Endodermal cell (in vitro differentiated cells): ENCODE results near the gene FAM209B. TPM values are rescaled to one million over a fixed set of nuclear protein-coding genes. Genes with fewer than 3 reads are reported as not detected.

Experiments
- DNase-seq: peaks from one replicate; pipeline ENCODE4 v3.0.0-alpha.2; 2017
- H3K27ac ChIP-seq: 2 replicates; pipeline ENCODE4 v1.5.1; 2013; ENCODE audit warnings: mild to moderate bottlenecking, low read depth, low read length, moderate library complexity
- H3K27me3 ChIP-seq: 2 replicates; pipeline ENCODE4 v1.6.1; 2013; ENCODE audit warnings: mild to moderate bottlenecking, low read length, moderate library complexity; ENCODE audit not compliant: insufficient read depth, control insufficient read depth, poor library complexity, severe bottlenecking
- H3K36me3 ChIP-seq: 2 replicates; pipeline ENCODE4 v1.7.0; 2013; ENCODE audit warnings: mild to moderate bottlenecking, low read length, moderate library complexity; ENCODE audit not compliant: control insufficient read depth, insufficient read depth
- H3K4me1 ChIP-seq: one replicate; pipeline ENCODE4 v1.7.0; 2013; ENCODE audit warnings: low read length; ENCODE audit not compliant: control insufficient read depth, insufficient read depth
- H3K4me3 ChIP-seq: 2 replicates; pipeline ENCODE4 v1.5.1; 2013; ENCODE audit warnings: mild to moderate bottlenecking, low read length, moderate library complexity
- H3K9ac ChIP-seq: 2 replicates; pipeline ENCODE4 v1.6.1; 2013; ENCODE audit warnings: mild to moderate bottlenecking, low read length, moderate library complexity; ENCODE audit not compliant: poor library complexity, severe bottlenecking; ENCODE audit errors: extremely low read depth
- H3K9me3 ChIP-seq: 2 replicates; pipeline ENCODE4 v1.6.1; 2013; ENCODE audit warnings: mild to moderate bottlenecking, low read length, moderate library complexity; ENCODE audit not compliant: control insufficient read depth
- H3K27ac Mint-ChIP-seq: 2 replicates; pipeline ENCODE4 v1.8.0; 2020; ENCODE audit warnings: mixed read lengths
- H3K27me3 Mint-ChIP-seq: 2 replicates; pipeline ENCODE4 v1.8.0; 2021; ENCODE audit warnings: mild to moderate bottlenecking, mixed read lengths; ENCODE audit not compliant: insufficient read depth
- H3K36me3 Mint-ChIP-seq: 2 replicates; pipeline ENCODE4 v1.8.0; 2020; ENCODE audit warnings: low read depth, mixed read lengths
- H3K4me1 Mint-ChIP-seq: 2 replicates; pipeline ENCODE4 v1.8.0; 2020; ENCODE audit warnings: mixed read lengths
- H3K4me3 Mint-ChIP-seq: 2 replicates; pipeline ENCODE4 v1.8.0; 2020; ENCODE audit warnings: mild to moderate bottlenecking, moderate library complexity, mixed read lengths
- H3K9me3 Mint-ChIP-seq: 2 replicates; pipeline ENCODE4 v1.8.0; 2020; ENCODE audit warnings: mild to moderate bottlenecking, mixed read lengths
- CTCF ChIP-seq: fragments of 200-600 bp; sonication (generic); conservative IDR thresholded peaks from 2 replicates; pipeline ENCODE4 v1.5.0; 2021; ENCODE audit warnings: antibody characterized with exemption, mild to moderate bottlenecking
- WGBS, 2 experiments: methylation state at CpG; one replicate each; pipeline versions ENCODE4 v1.1.5 to v1.1.7; 2013; ENCODE audit warnings: missing lambda C conversion rate in 2 of 2, mixed read lengths in 1 of 2; ENCODE audit not compliant: insufficient coverage in 1 of 2, insufficient read length in 1 of 2; 5-methylcytosine and 5-hydroxymethylcytosine counted together
- total RNA-seq, 2 donors: library from RNA; stranded (reverse); fragmentation: NEBNext Ultra II Directional in 1 of 2; extraction: Animal tissue kit (Norgen Biotek cat#: 25700) in 1 of 2; gene quantifications; 2 replicates in 1 of 2; 3 replicates in 1 of 2; pipeline ENCODE4 v1.2.1, GENCODE V29; 2021

FAM209B gene
- total RNA-seq, 2 donors from 2014 or later: 0.77 TPM; not detected in 1

DNA sequence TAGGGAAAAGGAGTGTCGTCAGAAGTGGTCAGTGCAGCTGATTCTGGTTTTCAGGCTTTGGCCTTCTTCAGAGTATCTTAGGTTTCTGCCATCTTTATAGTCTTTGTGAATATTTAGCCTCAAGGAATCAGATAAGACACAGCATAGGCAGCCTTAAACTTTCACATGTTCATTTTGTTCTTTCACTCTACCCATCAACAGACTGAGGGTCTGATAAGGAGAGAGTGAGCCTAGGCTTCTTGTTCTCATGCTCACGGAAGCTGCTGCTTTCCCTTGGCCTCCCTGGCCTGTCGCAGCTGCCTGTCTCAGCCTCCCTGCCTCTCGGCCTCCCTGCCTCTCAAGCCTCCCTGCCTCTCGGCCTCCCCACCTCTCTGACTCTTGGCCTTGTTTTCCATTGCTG lies 44.5 kb upstream of the FAM209B start:
- H3K36me3 Mint-ChIP-seq: peaks cover 70% of the 10 kb centered on the region

GRCh38 chr20:56501116-56501515 lies 31.9 kb upstream of the FAM209B start:
- H3K4me1 Mint-ChIP-seq: no peaks in the 10 kb centered on the region
- no peak overlapping the region for H3K27ac ChIP-seq
- no peak overlapping the region for H3K4me3 Mint-ChIP-seq
- H3K27me3 ChIP-seq: no peaks in the 10 kb centered on the region
- peaks cover 2% of the 10 kb centered on the region for H3K9me3 Mint-ChIP-seq
- H3K36me3 ChIP-seq: peaks cover 41% of the 10 kb centered on the region
- H3K4me3 ChIP-seq: no peak overlapping the region
- H3K9me3 ChIP-seq: peaks cover 4% of the 10 kb centered on the region
- TF ChIP-seq CTCF: no peak
- H3K9ac ChIP-seq: no peak overlapping the region
- no peaks in the 10 kb centered on the region for H3K27me3 Mint-ChIP-seq
- DNase-seq: no peak
- H3K36me3 Mint-ChIP-seq: peaks cover 30% of the 10 kb centered on the region
- H3K27ac Mint-ChIP-seq: no peak overlapping the region
- no peaks in the 10 kb centered on the region for H3K4me1 ChIP-seq
- WGBS, 2 experiments: 93% methylated on average over 1 of the region's 1 CpG; no CpG with 5 or more reads in 1 of the 2 experiments

More for the DNA sequence above, 44.5 kb upstream of the FAM209B start:
- 94 to 97% methylated on average over 4 to 5 of the region's 5 CpGs for WGBS, 2 experiments
- no peak for DNase-seq
- Mint-ChIP-seq H3K9me3 (no peaks in the 10 kb centered on the region), H3K27me3 (no peaks in the 10 kb centered on the region), H3K4me3 (no peak overlapping the region), H3K27ac (peak overlapping the region; percentile 44), H3K4me1 (no peaks in the 10 kb centered on the region)
- TF ChIP-seq CTCF: no peak
- Histone ChIP-seq H3K4me3 (no peak overlapping the region), H3K9ac (no peak overlapping the region), H3K27ac (no peak overlapping the region), H3K36me3 (peaks cover 61% of the 10 kb centered on the region), H3K27me3 (no peaks in the 10 kb centered on the region), H3K9me3 (no peaks in the 10 kb centered on the region), H3K4me1 (no peaks in the 10 kb centered on the region)

DNA sequence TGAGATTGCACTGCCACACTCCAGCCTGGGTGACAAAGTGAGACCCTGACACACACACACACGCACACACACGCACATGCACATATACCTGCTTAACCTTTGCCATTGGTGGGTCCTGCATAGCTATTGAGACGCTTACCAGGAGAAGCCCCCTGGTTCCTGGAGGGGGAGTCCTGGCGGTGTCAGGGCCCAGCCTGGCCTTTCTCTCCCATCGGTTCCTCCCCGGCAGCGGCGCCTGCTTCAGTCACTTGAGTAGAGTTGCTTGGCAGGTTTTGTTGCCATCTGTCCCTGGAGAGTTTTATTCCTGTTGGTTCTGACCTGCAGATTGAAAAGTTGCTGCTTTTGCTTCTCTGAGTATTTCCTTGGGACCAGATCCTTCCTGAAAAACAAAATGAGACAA lies 29.1 kb upstream of the FAM209B start:
- peak; percentile 52 for DNase-seq
- TF ChIP-seq CTCF: no peak
- Histone ChIP-seq H3K27ac (no peak overlapping the region), H3K27me3 (no peaks in the 10 kb centered on the region), H3K9ac (no peak overlapping the region), H3K4me3 (no peak overlapping the region), H3K4me1 (no peaks in the 10 kb centered on the region), H3K9me3 (no peaks in the 10 kb centered on the region), H3K36me3 (peaks cover 16% of the 10 kb centered on the region)
- WGBS, 2 experiments: 96 to 100% methylated on average over 2 to 8 of the region's 8 CpGs
- H3K27ac Mint-ChIP-seq: no peak overlapping the region
- no peaks in the 10 kb centered on the region for H3K27me3 Mint-ChIP-seq
- H3K9me3 Mint-ChIP-seq: no peaks in the 10 kb centered on the region
- H3K36me3 Mint-ChIP-seq: peaks cover 10% of the 10 kb centered on the region
- no peak overlapping the region for H3K4me3 Mint-ChIP-seq
- H3K4me1 Mint-ChIP-seq: no peaks in the 10 kb centered on the region
